ENCODE measurements around the gene ERN2.

ERN2 gene

GRCh38 chr16:23716484-23716883 lies 3.5 kb upstream of the ERN2 start:
- no peak for DNase-seq

GRCh38 chr16:23711785-23712184 lies 1.2 kb downstream of the ERN2 start:
- no peak for DNase-seq

DNA sequence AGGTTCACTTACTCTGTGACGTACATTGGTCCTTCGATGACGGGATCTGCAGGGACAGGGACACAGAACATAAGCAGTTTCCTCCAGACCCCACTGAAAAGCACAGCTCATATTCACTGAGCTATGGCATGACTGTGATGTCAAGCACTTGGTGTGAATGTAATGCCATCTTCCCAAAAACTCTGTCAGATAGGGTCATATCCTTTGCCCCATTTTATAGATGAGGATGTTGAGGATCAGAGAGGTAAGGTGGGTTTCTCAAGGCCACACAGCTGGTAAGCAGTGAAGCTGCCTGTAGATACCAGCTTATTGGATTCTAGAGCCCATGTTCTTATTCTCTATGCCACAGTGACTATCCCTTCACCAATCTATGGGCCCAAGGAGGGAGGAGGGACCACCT lies 2.5 kb downstream of the ERN2 start:
- no peak for DNase-seq

DNA sequence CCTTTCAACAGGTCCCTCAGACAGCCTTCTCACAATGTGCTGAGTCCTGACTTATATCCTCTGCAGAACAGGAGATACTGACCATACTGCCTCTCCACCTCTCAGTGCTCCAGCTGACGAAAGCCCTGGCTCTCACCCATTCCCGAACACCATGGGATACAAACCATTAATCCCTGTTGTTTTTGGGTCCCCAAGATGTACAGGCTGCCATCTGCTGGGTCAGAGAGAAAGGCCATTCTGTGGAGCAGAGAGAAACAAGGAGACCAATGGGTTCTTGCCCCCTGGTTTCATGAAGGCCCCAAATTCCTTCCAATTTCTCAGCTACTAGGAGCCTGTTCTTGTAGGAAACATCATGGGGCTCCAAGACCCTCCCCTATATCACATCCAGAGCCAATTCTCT lies 3.0 kb downstream of the ERN2 start:
- no peak for DNase-seq

DNA sequence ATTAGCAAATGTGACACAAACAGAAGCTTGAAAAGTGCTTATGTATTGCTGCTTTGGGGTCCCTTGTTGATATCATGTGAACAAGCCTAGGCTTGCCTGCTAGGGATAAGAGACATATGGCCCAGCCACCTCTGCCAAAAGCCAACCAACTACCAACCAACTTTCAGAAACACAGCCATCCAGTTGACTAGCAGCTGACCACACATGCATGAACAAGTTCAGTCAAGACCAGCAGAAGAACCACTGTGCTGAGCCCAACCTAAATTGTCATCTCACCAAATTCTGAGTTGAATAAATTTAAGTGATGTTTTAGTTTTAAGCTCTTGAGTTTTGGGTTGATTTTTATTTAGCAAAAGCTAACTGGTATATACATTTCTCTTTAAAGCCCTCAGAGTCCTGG lies 3.5 kb downstream of the ERN2 start:
- DNase-seq, result no peak

DNA sequence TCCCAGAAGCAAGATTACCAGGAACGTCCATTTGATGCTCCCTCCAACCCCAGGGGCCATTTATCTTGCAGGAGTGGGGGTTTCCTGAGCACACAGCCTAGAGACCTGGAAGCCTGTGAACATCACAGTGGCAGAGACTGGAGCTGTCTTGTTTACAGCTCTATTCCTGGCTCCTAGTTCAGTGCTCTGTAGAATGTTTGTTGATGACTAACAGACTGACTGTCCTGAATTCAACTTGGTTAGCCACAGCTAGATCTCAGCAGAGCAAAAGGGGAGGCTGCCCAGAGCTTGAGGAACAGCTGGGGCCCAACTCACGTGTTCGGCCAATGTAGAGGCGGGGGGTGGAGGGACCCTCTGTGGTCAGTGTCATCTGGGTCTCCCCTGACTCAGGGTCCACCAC lies 6.6 kb downstream of the ERN2 start:
- no peak for DNase-seq

- no peak for DNase-seq
Observed at GRCh38 chr16:23705517-23705902, 7.5 kb downstream of the ERN2 start.

DNA sequence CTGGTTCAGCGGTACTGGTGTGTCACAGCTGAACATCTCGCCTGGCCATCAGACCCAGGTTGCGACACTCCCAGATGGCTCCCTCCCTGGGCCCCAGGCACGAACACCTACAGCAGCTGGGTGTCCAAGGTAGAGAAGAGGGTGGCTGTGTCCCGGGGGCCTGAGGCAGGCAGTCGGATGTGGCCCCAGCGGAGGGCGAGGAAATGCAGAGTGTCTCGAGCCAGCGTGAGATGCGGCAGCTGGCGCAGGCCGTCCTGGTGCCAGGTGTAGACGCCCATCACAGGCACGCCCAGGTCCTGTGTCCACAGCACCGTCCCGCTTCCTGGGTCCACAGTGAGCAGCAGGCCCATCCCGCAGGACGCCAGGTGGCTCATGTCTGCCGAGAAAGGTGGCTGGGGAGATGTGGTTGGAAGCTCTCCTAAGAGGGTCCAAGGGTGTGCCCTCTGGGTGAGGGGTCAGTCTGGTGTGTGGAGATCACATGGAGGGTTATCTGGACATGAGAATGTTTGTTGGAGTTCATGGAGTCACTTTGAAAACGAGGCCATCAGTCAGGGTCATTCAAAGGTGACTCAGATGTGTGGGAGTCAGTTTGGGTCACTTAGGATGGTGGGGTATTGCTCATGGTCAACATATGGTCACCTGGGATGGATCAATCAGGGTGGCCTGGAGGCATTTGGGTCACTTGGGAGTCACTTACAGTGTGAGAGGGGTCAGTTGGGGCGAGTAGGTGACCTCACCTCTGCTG lies 8.1 kb downstream of the ERN2 start:
- DNase-seq, result no peak

DNA sequence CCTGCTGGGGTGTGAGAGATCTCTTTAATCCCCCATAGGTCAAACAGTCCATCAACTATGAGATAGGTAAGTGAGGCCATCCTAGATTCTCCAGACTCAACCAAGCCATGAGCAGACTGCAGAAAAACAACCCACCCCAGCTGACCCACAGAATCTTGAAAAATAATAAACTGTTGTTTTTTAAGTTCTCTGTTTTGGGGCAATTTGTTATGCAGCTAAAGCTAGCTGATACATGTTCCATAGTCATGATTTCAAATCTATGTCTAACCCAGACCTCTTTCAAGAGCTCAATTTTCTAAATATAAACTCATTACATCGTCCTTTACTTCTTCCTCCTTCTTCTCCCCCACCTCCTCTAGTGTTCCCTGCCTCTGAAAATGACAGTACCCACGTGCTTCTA lies 10.1 kb downstream of the ERN2 start:
- no peak for DNase-seq

DNA sequence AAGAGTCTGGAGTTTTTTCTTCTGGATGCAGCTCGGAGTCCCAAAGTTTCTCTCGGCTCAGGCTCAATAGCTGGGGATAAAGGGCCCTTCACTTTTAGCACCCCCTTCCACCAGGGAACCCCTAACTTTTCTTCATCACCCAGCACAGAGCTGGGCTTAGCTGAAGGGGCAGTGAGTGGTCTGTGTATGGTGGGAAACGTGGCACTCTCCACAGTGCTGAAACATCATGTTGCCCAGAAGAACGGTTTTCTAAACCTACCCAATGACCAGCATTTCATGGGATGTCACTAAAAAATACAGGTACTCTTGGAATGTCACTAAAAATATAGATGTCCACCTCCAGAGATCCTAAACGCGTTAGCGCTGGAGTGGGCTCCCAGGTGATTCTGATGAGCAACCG lies 12.0 kb downstream of the ERN2 start:
- no peak for DNase-seq

DNA sequence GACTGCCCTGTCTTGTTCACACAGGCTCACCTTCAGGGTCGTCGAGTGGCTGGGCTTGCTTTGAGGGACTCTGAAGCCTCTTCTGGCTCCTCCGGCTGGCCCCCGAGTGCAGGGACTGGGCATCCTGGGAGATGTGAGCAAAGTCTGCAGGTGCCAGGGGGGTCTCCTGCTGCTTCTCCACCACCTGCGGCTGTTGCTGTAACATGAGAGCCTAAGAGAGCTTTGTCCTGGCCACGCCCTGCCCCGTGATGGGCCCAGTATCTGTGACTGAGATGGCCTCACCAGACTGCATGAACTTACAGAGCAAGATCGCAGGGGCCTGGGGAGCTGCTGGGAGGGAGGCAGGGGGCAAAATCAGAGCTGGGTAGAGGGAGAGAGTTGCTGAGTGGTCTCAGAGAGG lies 12.5 kb downstream of the ERN2 start:
- no peak for DNase-seq

- DNase-seq, result no peak
Observed at GRCh38 chr16:23700093-23700492, 12.9 kb downstream of the ERN2 start.

DNA sequence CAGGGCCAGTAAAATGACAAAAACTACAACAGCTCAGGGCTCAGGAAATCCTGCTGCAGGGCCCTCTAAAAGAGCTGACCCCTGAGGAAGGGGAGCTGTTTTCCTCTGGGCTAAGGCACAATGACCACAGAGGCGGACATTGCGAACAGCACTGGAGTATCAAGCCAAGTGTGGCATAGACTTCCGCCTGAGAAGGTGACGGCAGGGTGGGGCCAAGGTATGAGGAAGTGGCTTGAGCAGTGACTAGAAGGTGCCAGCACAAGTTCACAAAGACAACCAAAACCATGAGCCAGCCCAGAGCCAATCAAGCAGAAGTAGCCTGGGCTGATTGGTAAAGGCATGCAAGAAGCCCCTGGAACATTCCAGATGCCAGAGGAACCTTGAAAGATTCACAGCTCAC lies 13.9 kb downstream of the ERN2 start:
- DNase-seq, result no peak

DNA sequence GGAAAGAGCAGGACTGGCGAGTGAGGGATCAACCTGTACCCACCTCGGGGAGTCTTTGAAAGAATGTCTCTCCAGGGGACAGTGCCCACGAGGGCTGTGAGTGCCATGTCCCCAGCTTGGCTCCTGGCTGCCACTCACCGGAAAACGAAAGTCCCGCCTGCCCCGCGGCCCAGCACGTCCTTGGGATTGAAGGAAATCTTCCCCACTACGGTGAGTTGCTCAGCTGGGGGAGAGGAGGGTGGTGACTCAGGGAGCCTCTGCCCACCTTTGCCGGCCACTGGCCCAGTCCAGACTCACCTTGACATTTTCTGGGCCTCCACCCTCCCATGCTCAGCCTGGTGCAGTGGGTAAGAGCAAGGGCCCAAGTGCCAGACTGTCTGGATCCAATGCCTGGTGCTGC lies 17.3 kb downstream of the ERN2 start:
- no peak for DNase-seq

- DNase-seq, result no peak
Observed at GRCh38 chr16:23694644-23695373, 18.2 kb downstream of the ERN2 start.

- no peak for DNase-seq
Observed at GRCh38 chr16:23694265-23694643, 18.8 kb downstream of the ERN2 start.

- DNase-seq, result no peak
Observed at GRCh38 chr16:23692190-23692837, 20.7 kb downstream of the ERN2 start.

DNA sequence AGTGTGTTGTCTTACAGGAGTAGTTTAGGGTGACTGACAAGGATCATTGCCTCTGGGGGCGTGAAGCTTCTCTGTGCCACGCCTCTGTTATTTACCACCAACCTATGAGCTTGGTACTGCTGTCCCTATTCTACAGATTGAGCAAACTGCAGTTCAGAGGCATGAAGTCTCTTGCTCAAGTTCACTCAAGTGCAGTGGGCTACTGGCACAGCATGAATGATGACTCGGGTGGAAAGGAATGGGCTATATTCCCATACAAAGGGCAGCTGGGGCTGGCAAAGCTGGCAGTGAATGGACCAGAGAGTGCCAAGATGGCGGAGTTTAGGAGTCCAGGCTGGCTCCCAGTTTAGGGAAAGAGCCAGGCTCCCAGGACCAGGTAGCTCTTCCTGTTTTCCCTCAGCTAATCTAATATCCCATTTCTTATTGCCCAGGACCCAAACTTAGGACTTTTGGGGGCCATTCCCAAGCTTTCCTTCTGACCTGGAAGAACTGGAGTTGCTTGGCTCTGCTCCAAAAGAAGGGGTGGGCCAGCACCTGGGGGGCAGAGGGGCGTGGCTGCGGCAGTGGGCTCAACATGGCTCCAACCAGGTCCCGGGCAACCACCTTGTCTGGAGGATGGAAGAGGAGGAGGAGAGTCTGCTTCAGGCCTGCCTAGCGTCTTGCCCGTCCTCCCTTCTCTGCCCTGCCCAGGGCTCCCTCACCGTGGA lies 21.4 kb downstream of the ERN2 start:
- DNase-seq, result no peak

- no peak for DNase-seq
Observed at GRCh38 chr16:23690771-23691482, 22.1 kb downstream of the ERN2 start.

DNA sequence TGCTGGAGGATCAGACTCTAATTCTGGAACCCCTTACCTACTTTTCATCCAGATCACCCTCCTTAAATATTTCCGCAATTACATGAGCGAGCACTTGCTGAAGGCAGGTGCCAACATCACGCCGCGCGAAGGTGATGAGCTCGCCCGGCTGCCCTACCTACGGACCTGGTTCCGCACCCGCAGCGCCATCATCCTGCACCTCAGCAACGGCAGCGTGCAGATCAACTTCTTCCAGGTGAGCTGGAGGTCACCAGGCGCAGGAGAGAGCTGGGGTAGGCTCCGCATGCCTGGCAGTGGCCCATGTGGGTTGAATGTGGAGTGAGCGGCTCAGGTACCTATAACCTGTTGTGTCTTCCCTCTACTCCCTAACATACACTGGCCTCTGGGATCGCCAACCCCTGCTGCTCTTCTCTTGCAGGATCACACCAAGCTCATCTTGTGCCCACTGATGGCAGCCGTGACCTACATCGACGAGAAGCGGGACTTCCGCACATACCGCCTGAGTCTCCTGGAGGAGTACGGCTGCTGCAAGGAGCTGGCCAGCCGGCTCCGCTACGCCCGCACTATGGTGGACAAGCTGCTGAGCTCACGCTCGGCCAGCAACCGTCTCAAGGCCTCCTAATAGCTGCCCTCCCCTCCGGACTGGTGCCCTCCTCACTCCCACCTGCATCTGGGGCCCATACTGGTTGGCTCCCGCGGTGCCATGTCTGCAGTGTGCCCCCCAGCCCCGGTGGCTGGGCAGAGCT lies 23.4 kb downstream of the ERN2 start:
- no peak for DNase-seq

- DNase-seq, result no peak
Observed at GRCh38 chr16:23687034-23687808, 25.8 kb downstream of the ERN2 start.
